Loucy (cell line): ENCODE data around the gene FXYD3.

ENCODE experiments used
- EZH2phosphoT487 ChIP-seq: fragments of 200-600 bp; IDR thresholded peaks from 2 replicates; pipeline ENCODE4 v1.6.1; 2018; ENCODE audit warnings: antibody characterized with exemption, mild to moderate bottlenecking, moderate library complexity, borderline replicate concordance
- TF ChIP-seq, protein P1 (sequence below): fragments of 200-600 bp; sonication (generic); conservative IDR thresholded peaks from 2 replicates; pipeline ENCODE4 v1.5.1; 2014; ENCODE audit warnings: mild to moderate bottlenecking, antibody characterized with exemption, low read length

GRCh38 chr19:35161434-35161743 is 45.8 kb downstream of the FXYD3 start:
- TF ChIP-seq, protein P1, sequence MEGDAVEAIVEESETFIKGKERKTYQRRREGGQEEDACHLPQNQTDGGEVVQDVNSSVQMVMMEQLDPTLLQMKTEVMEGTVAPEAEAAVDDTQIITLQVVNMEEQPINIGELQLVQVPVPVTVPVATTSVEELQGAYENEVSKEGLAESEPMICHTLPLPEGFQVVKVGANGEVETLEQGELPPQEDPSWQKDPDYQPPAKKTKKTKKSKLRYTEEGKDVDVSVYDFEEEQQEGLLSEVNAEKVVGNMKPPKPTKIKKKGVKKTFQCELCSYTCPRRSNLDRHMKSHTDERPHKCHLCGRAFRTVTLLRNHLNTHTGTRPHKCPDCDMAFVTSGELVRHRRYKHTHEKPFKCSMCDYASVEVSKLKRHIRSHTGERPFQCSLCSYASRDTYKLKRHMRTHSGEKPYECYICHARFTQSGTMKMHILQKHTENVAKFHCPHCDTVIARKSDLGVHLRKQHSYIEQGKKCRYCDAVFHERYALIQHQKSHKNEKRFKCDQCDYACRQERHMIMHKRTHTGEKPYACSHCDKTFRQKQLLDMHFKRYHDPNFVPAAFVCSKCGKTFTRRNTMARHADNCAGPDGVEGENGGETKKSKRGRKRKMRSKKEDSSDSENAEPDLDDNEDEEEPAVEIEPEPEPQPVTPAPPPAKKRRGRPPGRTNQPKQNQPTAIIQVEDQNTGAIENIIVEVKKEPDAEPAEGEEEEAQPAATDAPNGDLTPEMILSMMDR, result no peak
- no peak for TF ChIP-seq EZH2phosphoT487
